NCI-H1105 (cell line): Measurements from ENCODE around the gene GGN.
"Not testable (repeated sequence)": the region's sequence is repeated elsewhere in the genome, so short reads cannot be mapped to it uniquely, and the experiment has no call there.

Source experiments
- DNase-seq: peaks from one replicate; lab custom pipeline; 2025; lab: John Stamatoyannopoulos, UW

The GGN gene

GRCh38 chr19:38362076-38362945 lies 25.5 kb downstream of the GGN start:
- peak; percentile 80 for DNase-seq

DNA sequence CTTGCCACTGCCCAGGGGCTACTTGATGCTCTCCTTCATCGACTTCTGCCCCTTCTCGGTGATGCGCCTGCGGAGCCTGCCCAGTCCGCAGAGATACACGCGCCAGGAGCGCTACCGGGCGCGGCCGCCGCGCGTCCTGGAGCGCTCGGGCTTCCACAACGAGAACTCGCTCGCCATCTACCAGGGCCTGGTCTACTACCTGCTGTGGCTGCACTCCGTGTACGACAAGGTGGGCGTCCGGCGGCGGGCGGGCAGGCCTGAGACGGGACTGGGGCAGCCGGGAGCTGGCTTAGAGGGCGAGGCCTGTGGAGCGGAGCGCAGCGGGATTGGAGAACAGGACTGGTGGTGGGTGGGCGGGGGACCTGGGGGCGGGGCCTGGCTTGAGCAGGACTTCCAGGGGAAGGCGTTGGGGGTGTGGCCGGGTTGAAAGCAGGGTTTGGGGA lies 26.2 kb downstream of the GGN start:
- DNase-seq = peak; percentile 89

DNA sequence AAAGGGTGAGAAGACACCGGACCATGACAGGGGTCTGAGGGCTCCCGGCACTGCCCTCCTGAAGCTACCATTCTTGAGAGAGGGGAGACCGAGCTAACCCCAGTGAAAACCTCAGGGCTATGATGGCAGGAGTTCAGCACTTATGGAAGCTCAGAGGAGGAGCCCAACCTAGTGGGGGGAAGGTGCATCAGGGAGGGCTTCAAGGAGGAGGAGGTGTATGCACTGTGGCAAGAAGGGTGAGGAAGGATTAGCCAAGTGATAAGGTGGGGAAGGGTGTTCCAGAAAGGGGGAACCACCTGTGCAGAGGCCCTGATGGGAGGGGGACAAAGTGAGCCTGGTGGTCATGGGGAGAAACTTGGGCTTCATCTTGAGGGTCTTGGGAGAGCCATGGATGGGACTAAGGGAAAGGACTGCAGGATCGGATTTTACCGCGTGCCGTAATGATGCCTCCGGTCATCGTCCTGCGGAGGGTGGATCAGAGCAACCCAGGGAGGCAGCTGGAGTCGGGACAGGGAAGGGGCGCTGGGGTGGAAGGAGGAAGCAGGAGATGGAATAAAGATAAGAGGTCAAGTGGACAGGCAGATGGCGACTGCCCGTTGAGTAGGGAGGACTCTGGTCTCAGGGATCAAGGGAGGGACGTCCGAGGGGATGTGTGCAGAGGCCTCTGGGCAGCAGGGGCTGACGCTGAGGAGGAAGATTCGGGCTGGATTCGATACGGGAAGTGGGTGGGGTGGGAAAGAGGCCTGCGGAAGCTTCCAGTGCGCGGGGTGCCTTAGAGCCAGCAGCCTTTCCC lies 26.8 kb downstream of the GGN start:
- no peak for DNase-seq

- DNase-seq = no peak
These were observed 27.5 kb downstream of the GGN start for GRCh38 chr19:38360351-38360750.

DNA sequence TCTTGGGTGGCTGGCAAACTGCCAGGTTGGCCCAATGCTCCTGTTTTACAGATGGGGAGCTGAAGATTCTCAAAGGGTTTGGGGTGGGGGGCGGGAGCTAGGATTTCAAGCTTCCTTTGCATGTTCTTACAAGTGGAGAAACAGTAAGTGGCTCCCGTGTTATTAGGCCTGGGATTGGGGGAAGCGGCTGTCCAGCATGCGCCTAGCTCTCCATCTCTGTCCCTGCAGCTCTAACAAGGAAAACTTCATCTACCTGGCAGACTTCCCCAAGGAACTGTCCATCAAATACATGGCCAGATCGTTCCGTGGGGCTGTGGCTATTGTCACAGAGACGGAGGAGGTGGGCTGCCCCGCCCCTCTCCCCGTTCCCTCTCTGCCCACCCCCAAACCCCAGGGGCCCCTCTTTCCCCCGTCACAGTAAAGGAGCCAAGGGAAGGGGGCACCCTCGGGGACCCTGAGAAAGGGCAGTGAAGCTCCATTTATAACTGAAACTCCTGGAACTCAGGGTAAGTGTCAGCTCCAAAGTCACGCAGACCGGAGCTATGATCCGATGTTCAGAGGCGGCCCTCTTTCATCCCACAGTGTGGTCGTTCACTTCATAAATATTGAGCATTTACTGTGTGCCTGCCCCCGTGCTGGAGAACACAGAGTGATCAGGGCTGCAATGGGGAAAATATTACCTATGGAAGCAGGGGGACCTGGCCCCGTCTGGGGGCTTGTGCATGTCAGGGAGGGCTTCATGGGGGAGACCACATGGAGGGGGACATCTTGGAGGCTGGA lies 28.4 kb downstream of the GGN start:
- DNase-seq = no peak

DNA sequence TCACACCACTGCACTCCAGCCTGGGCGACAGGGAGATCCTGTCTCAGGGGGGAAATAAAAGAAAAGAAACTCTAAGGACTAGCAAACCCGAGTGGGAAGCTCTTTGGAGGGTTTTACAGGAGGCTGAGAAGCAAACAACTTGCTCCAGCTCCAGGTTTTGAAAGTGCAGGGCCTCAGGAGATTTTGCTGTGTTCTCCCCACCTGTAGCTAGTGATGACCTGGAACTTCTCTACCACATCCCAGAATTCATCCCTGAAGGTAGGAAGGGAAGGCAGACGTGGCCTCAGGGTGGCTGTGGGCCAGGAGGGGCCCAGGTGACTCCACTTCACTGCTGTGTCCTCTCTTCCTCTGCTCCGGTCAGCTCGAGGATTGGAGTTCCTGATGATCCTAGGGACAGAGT lies 29.8 kb downstream of the GGN start:
- no peak for DNase-seq

- no peak for DNase-seq
These were observed 31.8 kb downstream of the GGN start for GRCh38 chr19:38355728-38356725.

DNA sequence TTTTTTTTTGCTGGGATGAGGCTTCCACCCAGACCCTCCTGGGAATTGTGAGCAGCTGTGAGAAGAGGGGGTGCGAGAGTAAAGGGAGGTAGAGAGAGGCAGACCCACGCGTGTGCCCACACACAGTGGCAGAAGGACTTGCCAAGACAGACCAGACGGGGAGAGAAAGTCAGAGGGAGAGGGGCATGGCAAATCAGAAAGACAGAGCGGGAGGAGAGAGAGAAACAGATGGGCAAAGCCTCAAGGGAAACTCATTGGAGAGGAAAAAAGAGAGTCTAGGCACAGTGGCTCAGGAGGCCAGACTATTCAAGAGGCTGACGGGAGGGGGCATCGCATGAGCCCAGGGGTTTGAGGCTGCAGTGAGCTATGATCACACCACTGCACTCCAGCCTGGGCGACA lies 35.2 kb downstream of the GGN start:
- no peak for DNase-seq

GRCh38 chr19:38351865-38352395 lies 35.9 kb downstream of the GGN start:
- no peak for DNase-seq

DNA sequence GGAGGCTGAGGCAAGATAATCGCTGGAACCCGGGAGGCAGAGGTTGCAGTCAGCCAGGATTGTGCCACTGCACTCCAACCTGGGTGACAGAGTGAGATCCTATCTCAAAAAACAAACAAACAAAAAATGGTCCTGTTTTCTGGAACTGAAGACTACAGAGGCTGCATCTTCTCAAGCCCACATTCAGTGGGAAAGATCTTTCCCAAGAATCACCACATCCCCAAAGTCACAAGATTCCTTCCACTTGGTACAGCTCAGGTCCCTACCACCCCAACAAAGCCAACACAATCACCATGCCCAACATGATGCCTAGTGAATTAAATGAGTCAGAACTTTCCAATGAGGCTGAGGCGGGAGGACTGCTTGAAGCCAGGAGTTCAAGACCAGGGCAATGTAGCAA lies 37.0 kb downstream of the GGN start:
- DNase-seq = no peak

- no peak for DNase-seq
These were observed 41.0 kb downstream of the GGN start for GRCh38 chr19:38346837-38347236.

GRCh38 chr19:38340927-38341326 lies 46.9 kb downstream of the GGN start:
- DNase-seq = no peak

DNA sequence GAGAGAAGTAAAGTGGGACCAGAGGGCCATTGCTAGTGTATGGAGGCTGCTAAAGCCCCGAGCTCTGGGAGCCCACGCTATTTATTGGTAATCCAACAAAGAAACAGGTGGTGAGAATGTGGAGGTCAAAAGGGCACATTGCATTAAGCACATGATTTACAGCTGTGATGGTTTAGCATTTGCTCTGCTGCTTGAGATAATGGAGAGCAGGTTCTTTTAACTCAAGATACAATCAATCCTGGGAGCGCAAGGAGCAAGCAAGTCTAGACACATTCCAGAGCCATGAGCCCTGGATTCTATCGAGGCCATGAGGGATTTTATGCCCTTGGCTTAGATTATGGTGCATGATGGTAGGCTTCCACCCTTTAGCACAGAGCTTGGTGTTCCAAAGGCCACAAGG lies 48.8 kb downstream of the GGN start:
- DNase-seq = not testable (repeated sequence)

- DNase-seq = no peak
These were observed 50.5 kb downstream of the GGN start for GRCh38 chr19:38337360-38337653.

DNA sequence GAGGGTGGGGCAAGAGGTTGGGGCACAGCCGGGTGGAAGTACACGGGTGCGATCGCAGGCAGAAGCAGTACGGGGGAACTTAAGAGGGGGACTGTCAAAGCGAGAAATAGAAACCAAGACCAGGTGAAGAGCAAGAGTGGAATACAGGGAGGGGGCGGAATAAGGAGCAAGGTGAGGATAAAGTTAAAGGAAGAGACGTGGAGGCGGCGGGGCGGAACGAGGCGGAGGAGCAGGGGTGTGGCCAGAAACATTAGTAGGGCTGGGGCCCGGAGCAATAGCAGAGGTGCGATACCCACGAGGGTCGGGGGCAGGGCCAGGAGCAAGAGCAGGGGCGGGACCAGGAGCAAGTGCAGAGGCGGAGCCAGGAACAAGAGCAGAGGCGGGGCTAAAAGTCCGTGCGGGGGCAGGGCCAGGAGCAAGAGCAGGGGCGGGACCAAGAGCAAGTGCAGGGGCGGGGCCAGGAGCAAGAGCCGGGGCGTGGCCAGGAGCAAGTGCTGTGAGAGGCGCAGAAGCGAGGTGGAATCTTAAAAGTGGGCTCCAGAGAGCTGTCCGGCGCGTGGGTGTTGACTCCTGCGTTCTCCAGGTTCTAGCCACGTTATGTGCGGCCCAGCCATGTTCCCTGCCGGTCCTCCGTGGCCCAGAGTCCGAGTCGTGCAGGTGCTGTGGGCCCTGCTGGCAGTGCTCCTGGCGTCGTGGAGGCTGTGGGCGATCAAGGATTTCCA lies 51.0 kb downstream of the GGN start:
- peak; percentile 93 for DNase-seq

- peak; percentile 94 for DNase-seq
These were observed 51.7 kb downstream of the GGN start for GRCh38 chr19:38335949-38336637.
